GM18951 (cell line): Measurements from ENCODE around the gene GKN1.

Experiments
- POLR2A ChIP-seq: IDR thresholded peaks from 4 replicates; pipeline ENCODE4 v1.6.1; 2011; ENCODE audit warnings: mild to moderate bottlenecking; ENCODE audit not compliant: insufficient read length, insufficient read depth; ENCODE audit errors: extremely low read depth
- in situ Hi-C: fragments of 300-500 bp; cut with MboI; formaldehyde crosslinking; loops from one replicate; pipeline ENCODE4 v1.12.0; 2022; ENCODE audit warnings: low sequenced_read_pairs, mixed read lengths, inconsistent platforms; ENCODE audit not compliant: unreplicated experiment

The GKN1 gene

GRCh38 chr2:69022548-69022947, 48.1 kb downstream of the GKN1 start:
- in situ Hi-C loops = no loop called here
- no peak for TF ChIP-seq POLR2A

GRCh38 chr2:69023236-69023635, 48.8 kb downstream of the GKN1 start:
- no peak for TF ChIP-seq POLR2A
- in situ Hi-C loops = no loop called here

DNA sequence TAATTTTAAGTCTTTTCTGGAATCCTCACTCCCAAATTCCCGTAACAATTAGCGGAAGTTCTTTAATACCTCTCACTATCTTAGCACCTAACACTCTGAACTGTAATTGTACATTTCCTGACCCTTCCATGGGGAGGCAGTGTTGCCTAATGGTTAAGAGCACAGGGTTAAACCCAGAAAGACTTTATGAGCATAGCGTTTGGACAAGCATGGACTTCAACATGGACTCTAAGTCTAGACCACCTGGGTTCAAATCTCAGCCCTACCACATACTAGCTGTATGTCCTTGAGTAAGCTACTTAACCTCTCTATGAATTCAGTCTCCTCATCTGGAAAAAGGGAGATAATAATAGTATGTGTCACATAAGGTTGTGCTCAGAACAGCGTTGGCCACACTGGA, 51.6 kb downstream of the GKN1 start:
- no peak for TF ChIP-seq POLR2A
- in situ Hi-C loops = no loop called here

DNA sequence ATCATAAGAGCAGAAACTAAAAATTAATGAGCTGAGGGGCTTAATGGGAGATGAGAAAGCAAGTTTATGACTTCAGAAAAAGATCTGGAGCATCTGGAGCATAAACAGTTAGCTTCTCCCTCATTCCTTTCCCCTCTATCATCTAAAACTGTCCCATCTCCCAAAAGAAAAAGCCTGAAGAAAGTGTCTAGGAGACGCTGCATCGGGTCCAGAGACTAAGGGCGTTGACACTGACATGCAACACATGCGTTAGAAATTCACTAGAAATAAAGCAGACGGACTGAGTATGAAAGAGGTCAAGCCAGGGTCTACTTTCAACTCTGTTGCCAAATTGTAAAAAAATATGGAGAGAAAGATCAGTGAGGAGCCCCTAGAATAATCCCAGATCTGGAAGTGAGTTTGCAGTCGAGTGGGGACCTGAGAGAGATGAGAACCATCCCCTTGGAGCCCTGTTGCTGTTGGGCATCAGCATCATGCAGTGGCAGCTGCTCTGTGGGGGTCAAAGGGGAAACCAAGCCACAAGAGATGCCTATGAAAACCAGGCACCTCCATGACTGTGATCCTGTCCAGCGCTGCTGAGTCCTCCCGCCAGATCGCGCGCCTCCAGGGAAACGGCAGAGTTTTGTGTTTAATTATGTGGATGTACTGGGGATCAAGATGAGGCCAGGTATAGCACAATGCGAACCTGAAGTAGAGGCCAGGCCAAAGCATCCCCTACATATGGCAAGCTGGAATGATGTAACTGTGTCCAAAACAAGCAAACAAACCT, 52.4 kb downstream of the GKN1 start:
- in situ Hi-C loops = no loop called here
- no peak for TF ChIP-seq POLR2A
